DOHH2 (cell line): Measurements from ENCODE around the gene PCYOX1L.
"Not testable (repeated sequence)": the region's sequence is repeated elsewhere in the genome, so short reads cannot be mapped to it uniquely, and the experiment has no call there.

Experiments used
- H3F3A ChIP-seq: fragments of 200-600 bp; sonication (generic), shearing (Covaris generic); 2 replicates; pipeline ENCODE4 v1.6.0; 2016; ENCODE audit warnings: antibody characterized with exemption, mild to moderate bottlenecking; ENCODE audit not compliant: control insufficient read depth, insufficient read depth
- H3K27ac ChIP-seq: fragments of 200-600 bp; sonication (generic); 2 replicates; pipeline ENCODE4 v1.5.1; 2014; ENCODE audit warnings: low read depth, mild to moderate bottlenecking, low read length, moderate library complexity
- H3K27me3 ChIP-seq: fragments of 200-600 bp; sonication (generic); 2 replicates; pipeline ENCODE4 v1.6.1; 2014; ENCODE audit warnings: mild to moderate bottlenecking, low read length, mixed read lengths; ENCODE audit not compliant: control insufficient read depth
- H3K36me3 ChIP-seq: fragments of 200-600 bp; sonication (generic); 2 replicates; pipeline ENCODE4 v1.6.1; 2014; ENCODE audit warnings: mild to moderate bottlenecking, low read length, moderate library complexity, mixed read lengths; ENCODE audit not compliant: control insufficient read depth
- H3K4me1 ChIP-seq: fragments of 200-600 bp; sonication (generic); 2 replicates; pipeline ENCODE4 v1.6.1; 2014; ENCODE audit warnings: mild to moderate bottlenecking, low read length, mixed read lengths; ENCODE audit not compliant: control insufficient read depth
- H3K4me2 ChIP-seq: fragments of 200-600 bp; sonication (generic); 2 replicates; pipeline ENCODE4 v1.6.0; 2014; ENCODE audit warnings: mild to moderate bottlenecking, low read length, moderate library complexity
- H3K4me3 ChIP-seq: fragments of 200-600 bp; sonication (generic); 2 replicates; pipeline ENCODE4 v1.5.1; 2014; ENCODE audit warnings: mild to moderate bottlenecking, low read length, mixed read lengths
- H3K79me2 ChIP-seq: fragments of 200-600 bp; sonication (generic); 2 replicates; pipeline ENCODE4 v1.6.1; 2014; ENCODE audit warnings: mild to moderate bottlenecking, low read length, mixed read lengths; ENCODE audit not compliant: control insufficient read depth
- H3K9me2 ChIP-seq: fragments of 200-600 bp; sonication (generic); replicated peaks from 2 replicates; pipeline ENCODE4 v1.6.1; 2014; ENCODE audit warnings: mild to moderate bottlenecking, low read length, mixed read lengths; ENCODE audit not compliant: control insufficient read depth
- H3K9me3 ChIP-seq: fragments of 200-600 bp; sonication (generic); 2 replicates; pipeline ENCODE4 v1.6.1; 2014; ENCODE audit warnings: antibody characterized with exemption, low read length, mixed read lengths; ENCODE audit not compliant: control insufficient read depth, insufficient read depth
- H4K20me1 ChIP-seq: fragments of 200-600 bp; sonication (generic); 2 replicates; pipeline ENCODE4 v1.6.0; 2014; ENCODE audit warnings: low read depth, mild to moderate bottlenecking, antibody characterized with exemption, low read length, moderate library complexity; ENCODE audit not compliant: control insufficient read depth, insufficient read depth
- EZH2phosphoT487 ChIP-seq: fragments of 200-600 bp; sonication (generic); IDR thresholded peaks from 2 replicates; pipeline ENCODE4 v1.6.1; 2017; ENCODE audit warnings: borderline replicate concordance, mild to moderate bottlenecking, antibody characterized with exemption, low read length, moderate library complexity, mixed read lengths
- TF ChIP-seq, protein P1 (sequence below): fragments of 200-600 bp; sonication (generic); IDR thresholded peaks from one replicate; pipeline ENCODE4 v1.5.1; 2014; ENCODE audit warnings: antibody characterized with exemption, mild to moderate bottlenecking, low read depth, low read length; ENCODE audit not compliant: poor library complexity, severe bottlenecking

The PCYOX1L gene

DNA sequence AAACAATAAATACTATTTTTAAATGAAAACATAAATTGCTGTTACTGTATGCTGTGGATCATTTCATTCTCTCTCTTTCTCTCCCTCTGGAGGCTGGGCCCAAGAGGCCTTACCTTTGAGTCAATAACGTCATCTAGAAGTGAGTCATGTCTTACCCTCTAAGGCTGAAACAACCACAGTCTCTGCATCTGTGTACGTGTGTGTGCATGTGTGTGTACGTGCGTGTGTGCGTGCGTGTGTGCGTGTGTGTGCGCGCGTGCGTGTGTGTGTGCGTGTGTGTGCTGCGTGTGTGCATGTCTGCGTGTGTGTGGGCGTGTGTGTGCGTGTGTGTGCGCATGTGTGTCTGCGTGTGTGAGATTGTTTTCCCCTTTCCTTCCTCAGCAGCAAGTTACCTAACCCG is 34.9 kb downstream of the PCYOX1L start:
- H3K4me3 ChIP-seq, result no peak overlapping the region
- no peaks in the 10 kb centered on the region for H3K9me2 ChIP-seq
- no peaks in the 10 kb centered on the region for H3K9me3 ChIP-seq
- H3K27me3 ChIP-seq, result peaks cover 13% of the 10 kb centered on the region
- no peaks in the 10 kb centered on the region for H3K4me1 ChIP-seq
- no peaks in the 10 kb centered on the region for H3K79me2 ChIP-seq
- H3K4me2 ChIP-seq, result no peak overlapping the region
- H3K27ac ChIP-seq, result no peak overlapping the region
- TF ChIP-seq, protein P1, sequence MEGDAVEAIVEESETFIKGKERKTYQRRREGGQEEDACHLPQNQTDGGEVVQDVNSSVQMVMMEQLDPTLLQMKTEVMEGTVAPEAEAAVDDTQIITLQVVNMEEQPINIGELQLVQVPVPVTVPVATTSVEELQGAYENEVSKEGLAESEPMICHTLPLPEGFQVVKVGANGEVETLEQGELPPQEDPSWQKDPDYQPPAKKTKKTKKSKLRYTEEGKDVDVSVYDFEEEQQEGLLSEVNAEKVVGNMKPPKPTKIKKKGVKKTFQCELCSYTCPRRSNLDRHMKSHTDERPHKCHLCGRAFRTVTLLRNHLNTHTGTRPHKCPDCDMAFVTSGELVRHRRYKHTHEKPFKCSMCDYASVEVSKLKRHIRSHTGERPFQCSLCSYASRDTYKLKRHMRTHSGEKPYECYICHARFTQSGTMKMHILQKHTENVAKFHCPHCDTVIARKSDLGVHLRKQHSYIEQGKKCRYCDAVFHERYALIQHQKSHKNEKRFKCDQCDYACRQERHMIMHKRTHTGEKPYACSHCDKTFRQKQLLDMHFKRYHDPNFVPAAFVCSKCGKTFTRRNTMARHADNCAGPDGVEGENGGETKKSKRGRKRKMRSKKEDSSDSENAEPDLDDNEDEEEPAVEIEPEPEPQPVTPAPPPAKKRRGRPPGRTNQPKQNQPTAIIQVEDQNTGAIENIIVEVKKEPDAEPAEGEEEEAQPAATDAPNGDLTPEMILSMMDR, result no peak
- no peak for TF ChIP-seq EZH2phosphoT487
- no peaks in the 10 kb centered on the region for H4K20me1 ChIP-seq
- no peaks in the 10 kb centered on the region for H3F3A ChIP-seq
- H3K36me3 ChIP-seq, result no peaks in the 10 kb centered on the region

DNA sequence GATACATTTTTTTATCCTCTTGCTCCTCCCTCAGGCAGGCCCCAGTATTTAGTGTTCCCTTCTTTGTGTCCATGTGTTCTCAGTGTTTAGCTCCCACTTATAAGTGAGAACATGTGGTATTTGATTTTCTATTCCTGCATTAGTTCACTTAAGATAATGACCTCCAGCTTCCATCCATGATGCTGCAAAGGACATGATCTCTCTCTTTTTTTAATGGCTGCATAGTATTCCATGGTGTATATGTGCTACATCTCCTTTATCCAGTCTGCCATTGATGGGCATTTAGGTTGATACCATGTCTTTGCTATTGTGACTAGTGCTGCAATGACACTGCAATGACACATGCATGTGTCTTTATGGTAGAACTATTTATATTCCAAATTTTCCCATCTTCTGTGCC is 37.1 kb downstream of the PCYOX1L start:
- peaks cover 13% of the 10 kb centered on the region for H3K27me3 ChIP-seq
- H4K20me1 ChIP-seq, H3K4me2 ChIP-seq, H3K79me2 ChIP-seq, H3K27ac ChIP-seq, H3K9me2 ChIP-seq, H3F3A ChIP-seq, H3K4me3 ChIP-seq, H3K36me3 ChIP-seq, H3K4me1 ChIP-seq, H3K9me3 ChIP-seq: not testable (repeated sequence)

DNA sequence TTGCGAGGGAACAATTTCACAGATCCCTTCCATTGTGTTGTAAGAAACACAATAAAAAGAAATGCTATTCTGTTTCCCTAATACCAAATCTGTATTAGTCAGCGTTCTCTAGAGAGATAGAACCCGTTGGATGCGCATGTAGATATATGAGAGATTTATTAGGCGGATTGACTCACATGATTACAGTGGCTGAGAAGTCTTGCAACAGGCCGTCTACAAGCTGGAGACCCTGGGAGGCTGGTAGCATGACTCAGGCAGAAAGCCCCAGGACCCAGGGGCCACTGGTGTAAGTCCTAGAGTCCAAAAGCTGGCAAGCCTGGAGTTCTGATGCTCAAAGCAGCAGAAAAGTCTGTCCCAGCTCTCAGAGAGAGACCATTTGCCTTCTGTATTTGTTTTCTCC is 39.7 kb downstream of the PCYOX1L start:
- Histone ChIP-seq H3F3A (no peaks in the 10 kb centered on the region), H3K79me2 (no peaks in the 10 kb centered on the region), H3K4me1 (peaks cover 8% of the 10 kb centered on the region), H3K4me3 (no peak overlapping the region), H3K27me3 (peaks cover 26% of the 10 kb centered on the region), H3K9me2 (no peaks in the 10 kb centered on the region), H3K27ac (no peak overlapping the region), H3K36me3 (no peaks in the 10 kb centered on the region), H3K4me2 (no peak overlapping the region), H3K9me3 (no peaks in the 10 kb centered on the region), H4K20me1 (no peaks in the 10 kb centered on the region)
- TF ChIP-seq, protein P1, result no peak
- TF ChIP-seq EZH2phosphoT487, result no peak

DNA sequence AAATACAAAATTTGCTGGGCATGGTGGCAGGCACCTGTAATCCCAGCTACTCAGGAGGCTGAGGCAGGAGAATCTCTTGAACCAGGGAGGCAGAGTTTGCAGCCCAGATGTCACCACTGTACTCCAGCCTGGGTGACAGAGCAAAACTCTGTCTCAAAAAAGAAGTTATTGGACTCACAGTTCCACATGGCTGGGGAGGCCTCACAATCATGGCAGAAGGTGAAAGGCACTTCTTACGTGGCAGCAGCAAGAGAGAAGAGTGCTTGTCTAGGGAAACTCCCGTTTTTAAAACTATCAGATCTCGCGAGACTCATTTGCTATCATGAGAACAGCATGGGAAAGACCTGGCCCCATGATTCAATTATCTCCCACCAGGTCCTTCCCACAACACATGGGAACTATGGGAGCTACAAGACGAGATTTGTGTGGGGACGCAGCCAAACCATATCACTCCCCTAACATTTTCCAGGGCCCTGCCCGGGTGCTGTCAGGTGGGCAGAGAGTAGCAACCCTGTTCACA is 41.0 kb downstream of the PCYOX1L start:
- not testable (repeated sequence) for H3K9me2 ChIP-seq, H4K20me1 ChIP-seq, H3F3A ChIP-seq, H3K36me3 ChIP-seq, H3K4me2 ChIP-seq, H3K9me3 ChIP-seq, H3K79me2 ChIP-seq, H3K27ac ChIP-seq, H3K4me1 ChIP-seq, H3K4me3 ChIP-seq
- peaks cover 26% of the 10 kb centered on the region for H3K27me3 ChIP-seq
